NCI-H146 treated with DMSO at 0.1 percent for 48 hours (cell line): Measurements from ENCODE around the gene FMO5.
A peak's percentile ranks its signal among the peaks of the same experiment; 100 is the strongest.
"Not testable (repeated sequence)": the region's sequence is repeated elsewhere in the genome, so short reads cannot be mapped to it uniquely, and the experiment has no call there.

Experiments
- DNase-seq: peaks from one replicate; lab custom pipeline; 2025; ENCODE audit not compliant: unreplicated experiment; lab: John Stamatoyannopoulos, UW

Gene FMO5

DNA sequence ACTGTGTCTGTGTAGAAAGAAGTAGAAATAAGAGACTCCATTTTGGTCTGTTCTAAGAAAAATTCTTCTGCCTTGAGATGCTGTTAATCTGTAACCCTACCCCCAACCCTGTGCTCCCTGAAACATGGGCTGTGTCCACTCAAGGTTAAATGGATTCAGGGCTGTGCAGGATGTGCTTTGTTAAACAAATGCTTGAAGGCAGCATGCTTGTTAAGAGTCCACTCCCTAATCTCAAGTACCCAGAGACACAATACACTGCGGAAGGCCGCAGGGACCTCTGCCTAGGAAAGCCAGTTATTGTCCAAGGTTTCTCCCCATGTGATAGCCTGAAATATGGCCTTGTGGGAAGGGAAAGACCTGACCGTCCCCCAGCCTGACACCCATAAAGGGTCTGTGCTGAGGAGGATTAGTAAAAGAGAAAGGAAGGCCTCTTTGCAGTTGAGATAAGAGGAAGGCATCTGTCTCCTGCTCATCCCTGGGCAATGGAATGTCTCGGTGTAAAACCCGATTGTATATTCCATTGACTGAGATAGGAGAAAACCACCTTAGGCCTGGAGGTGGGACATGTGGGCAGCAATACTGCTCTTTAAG lies 15.1 kb upstream of the FMO5 start:
- DNase-seq = not testable (repeated sequence)

DNA sequence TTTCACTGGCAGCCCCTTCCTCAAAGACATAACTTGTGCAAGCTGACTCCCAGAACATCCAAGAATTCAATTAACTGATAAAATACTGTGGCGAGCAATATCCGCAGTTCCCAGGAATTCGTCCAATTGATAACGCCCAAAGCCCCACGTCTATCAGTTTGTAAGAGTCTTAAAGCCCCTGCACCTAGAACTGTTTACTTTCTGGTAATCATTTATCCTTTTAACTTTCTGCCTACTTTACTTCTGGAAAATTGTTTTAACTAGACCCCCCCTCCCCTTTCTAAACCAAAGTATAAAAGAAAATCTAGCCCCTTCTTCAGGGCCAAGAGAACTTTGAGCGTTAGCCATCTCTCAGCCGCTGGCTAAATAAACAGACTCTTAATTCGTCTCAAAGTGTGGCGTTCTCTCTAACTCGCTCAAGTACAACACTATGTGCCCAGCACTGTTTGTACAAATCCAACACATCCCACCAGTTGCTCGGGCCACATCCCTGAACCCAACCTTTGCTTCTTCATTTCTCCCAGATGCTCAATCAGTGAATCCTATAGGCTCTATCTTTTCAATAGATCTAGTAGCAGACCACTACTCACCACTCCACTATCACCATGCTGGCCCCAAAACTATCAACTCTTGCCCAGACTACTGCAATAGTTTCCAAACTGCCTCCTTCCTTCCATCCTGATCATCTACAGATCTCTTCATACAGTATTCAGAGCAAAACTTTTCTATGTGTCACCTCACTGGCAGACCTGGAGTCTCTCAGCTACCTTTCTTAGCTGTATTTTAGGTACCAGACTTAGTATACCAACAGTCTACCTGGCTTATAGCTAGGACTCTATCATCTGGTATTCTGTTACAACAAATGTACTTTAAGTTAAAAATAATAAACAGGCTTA lies 14.0 kb upstream of the FMO5 start:
- no peak for DNase-seq

DNA sequence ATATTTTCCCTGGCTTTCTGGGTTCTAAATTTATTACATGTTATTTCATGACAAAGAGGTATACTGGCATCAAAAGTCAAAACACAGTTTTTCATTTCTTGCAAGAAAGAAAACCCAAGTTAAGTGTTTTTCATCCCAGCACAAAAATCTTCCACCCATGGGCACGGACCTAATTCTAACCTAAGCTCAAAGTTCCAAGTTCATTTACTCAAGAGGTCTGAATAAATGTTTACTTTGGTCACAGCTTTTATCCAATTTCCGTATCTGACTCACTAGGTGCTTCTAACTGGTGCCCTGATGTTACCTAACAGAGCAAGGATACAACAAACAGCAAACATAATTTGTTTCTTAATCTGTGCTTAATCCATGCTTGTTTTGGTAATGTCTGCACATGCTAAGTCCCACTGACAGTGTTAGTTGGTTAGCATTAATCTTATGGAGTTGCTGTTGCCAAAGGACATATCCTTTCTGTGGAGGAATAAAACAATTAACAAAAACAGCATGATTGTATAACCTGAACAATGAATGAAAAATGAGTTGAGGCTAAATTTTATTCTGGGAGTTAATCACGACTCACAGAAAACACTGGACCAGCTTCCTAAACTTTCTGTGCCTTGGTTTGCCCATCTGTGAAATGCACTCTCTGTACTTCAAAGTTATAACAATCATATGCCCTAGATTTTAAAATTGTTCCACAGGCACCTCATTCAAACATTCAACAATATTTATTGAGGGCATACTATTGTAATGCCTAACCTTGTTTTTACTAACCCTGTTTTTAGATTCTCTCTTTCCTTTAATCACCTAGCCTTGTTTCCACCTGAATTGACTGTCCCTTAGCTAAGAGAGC lies 13.1 kb upstream of the FMO5 start:
- no peak for DNase-seq

DNA sequence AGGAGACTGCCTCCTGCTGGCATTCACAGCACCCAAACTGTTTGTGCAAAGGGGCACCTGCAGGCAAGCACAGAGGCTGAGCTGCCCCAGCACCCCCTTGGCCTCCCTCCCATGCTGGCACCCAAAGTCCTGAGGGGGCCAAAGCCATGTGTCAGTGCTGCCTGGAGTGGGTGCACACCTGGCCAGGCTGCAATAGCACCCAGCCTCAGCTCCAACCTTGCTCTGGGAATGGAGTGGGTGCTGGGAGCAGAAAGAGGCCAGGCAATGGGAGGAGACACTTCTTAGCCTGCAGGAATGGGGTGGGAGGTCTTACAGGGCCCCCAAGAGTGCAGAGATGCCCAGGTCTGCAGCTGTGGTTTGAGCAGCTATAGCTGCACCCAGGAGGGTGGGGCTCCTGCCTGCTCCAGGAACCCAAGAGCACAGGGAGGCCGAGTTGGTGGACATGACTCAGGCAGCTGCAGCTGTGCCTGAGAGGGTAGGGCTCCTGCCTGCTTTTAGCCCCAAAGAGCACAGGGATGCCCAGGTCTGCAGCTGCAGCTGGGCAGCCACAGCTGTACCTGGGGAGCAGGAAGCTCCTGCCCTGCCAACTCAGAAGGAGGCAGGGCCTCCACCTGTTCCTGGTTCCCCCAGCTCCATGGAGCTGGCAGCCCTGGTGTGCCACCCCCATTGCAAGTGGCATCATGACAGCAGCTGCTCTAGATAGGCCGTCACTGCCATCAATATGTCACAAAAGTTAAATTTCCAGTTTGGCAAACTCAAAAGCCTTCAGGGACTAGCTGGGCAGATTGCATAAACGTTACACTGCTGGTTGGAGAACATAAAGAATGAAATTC lies 12.0 kb upstream of the FMO5 start:
- no peak for DNase-seq

DNA sequence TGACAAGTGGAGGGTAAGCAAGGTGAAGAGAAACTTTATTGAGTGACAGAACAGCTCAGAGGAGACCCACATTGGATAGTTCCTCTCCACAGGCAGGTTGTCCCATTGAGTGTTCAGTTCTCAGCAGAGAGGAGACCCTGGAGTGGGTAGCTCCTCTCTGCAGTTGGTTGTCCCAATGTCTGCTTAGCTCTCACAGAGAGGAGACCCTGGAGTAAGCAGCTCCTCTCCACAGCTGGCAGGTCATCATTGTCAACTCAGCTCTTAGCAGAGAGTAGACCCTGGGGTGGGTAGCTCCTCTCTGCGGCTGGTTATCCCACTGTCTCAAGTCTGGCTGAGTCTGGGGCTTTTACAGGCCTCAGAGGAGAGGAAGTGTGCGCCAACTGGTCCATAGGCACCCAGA lies 11.3 kb upstream of the FMO5 start:
- no peak for DNase-seq

DNA sequence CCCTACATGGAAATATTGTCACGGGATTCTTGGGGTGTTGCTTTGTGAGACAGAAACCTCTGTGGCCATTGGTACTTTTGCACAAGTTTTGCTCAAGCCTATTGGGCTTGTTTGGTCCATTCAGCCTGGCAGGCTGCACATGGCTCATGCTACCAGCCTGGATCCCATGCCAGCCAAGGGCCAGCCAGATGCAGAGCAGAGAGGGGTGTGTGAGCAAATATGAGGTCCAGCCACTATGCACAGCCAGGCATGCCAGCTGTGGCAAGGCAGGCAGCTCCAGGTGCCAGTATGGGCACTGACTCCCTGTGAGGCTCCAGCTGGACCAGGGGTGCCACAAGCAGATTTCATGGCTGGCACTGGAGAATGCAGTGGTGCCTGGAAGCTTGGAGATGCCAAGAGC lies 10.7 kb upstream of the FMO5 start:
- no peak for DNase-seq

DNA sequence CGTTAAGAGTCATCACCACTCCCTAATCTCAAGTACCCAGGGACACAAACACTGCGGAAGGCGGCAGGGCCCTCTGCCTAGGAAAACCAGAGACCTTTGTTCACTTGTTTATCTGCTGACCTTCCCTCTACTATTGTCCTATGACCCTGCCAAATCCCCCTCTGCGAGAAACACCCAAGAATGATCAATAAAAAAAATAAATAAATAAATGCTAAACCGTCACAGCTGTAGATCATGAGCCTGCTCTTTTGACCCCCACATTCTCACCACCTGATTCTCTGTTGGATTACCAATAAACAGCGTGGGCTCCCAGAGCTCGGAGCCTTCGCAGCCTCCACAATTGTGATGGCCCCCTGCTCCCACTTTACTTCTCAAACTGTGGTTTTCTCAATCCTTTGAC lies 8.8 kb upstream of the FMO5 start:
- DNase-seq = not testable (repeated sequence)

DNA sequence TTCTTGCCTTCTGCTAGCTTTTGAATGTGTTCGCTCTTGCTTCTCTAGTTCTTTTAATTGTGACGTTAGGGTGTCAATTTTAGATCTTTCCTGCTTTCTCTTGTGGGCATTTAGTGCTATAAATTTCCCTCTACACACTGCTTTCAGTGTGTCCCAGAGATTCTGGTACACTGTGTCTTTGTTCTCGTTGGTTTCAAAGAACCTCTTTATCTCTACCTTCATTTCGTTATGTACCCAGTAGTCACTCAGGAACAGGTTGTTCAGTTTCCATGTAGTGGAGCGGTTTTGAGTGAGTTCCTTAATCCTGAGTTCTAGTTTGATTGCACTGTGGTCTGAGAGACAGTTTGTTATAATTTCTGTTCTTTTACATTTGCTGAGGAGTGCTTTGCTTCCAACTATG lies 5.9 kb upstream of the FMO5 start:
- not testable (repeated sequence) for DNase-seq

DNA sequence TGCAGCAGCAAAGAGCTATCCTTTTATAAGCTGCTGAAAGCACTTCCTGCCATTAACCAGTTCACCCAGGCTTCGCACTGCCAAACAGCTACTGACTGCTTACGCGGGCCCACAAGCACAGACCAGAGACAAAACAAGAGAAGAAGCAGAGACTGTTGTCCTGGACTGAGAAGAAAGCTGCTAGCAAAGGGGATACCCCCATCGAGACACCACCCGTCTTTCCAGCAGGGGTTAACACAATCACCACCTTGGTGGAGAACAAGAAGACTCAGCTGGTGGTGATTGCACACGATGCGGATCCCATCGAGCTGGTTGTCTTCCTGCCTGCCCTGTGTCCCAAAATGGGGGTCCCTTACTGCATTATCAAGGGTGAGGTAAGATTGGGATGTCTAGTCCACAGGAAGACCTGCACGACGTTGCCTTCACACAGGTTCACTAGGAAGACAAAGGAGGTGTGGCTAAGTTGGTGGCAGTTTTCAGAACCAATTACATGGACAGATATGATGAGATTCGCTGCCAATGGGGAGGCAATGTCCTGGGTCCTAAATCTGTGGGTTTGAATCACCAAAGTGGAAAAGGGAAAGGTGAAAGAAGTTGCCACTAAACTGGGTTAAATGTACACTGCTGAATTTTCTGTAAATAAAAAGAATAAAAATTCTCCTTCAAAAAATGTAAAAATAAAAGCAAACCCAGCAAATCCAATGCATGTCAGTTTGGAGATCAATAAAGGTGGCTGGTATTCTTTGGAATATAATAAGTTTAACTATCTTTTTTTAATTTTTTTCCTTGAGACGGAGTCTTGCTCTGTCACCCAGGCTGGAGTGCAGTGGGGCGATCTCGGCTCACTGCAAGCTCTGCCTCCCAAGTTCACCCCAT lies 1.2 kb downstream of the FMO5 start:
- peak; percentile 38 for DNase-seq

DNA sequence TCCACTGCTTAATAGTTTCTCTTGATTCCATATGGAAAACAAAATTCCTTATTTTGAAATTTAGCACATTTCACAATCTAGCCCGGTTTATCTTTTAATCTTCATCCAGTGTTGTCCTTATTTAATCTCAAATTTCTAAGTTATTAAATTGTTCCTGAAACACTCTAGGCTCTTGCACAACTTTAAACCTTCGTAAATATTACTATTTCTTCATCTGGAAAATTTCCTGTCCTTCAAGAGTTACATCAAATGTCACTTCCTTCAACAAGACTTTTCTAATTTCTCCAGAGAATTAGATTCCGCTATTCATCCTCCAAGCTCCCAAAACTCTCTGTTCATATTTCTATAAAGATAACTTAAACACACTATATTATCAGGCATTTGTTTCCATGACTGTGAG lies 6.5 kb downstream of the FMO5 start:
- DNase-seq = no peak

DNA sequence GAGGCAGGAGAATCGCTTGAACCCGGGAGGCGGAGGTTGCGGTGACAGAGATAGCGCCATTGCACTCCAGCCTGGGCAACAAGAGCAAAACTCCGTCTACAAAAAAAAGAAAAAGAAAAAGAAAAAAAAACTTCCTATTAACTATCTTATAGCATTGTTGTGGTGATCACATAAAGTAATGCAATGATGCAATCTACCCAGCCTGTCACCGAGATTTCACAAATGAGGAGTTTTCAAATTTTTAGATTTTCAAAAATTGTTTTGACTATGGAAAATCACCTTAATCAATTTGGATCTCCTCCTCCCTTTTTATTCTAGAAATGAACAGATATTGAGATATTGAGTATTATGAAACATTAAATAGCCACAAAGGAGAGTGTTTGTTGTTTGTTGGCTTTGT lies 8.0 kb downstream of the FMO5 start:
- DNase-seq = no peak

DNA sequence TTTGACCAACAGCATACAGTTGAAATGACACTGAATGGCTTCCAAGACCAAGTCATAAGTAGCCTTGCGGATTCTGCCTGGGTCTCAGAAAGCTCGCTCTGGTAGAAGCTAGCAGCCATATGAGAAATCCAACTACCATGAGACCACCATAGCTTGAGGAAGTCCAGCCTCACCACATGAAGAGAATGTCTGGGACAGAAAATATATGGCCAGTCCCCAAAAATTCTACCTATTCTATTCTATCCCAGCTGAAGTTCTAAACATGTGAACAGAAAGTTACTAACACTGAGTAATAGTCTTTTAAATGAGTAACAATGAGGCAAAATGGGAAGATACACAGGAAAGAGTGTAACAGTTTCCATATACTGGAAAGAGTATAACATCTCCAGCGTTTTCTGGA lies 9.0 kb downstream of the FMO5 start:
- DNase-seq = no peak

DNA sequence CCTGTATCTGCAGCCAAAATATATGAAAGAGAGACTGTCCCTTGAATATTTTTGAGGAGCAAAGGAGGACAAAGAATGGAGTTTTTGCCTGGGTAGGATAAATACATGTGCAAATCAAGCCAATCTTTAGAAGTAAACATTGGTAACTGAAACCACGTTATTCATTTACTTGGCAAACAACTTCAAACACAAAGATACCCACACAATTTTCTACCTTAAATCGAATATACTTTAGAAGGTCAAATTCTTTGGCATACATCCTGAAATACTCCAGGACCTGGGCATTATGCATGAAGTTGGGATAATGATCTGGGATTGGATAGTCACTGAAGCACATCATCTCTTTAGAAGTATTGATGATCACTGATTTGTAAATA lies 9.6 kb downstream of the FMO5 start:
- DNase-seq = no peak

DNA sequence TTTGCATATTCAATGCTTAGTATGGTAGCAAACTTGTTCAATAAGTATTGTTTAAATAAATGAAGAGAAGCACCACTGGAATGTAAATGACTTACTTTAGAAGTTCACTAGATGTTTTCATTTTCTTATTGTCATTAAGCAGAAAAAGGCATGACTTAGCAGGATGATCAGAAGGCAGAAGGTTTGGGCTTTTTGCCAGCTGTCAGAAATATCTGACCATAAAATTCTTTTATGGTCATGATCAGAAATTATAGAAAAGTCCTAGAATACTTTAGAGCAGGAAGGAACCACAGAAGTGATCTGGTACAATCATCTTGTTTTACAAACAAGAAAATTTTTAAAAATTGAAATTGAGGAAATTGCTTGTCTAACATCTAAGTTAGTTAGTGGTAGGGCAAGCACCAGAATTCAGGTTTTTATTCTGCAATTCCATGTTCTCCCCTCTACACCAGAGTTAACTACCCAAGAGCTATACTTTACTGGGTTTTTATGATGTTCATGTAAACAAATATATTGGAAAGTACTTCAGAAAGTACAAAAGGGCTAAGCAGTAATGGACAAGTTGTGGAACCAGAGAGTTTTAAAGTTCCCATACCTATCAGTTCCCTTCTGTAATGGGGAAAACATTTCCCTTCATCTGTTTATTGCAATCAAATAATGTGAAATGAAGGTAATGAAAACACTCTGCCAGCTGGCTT lies 10.1 kb downstream of the FMO5 start:
- no peak for DNase-seq

DNA sequence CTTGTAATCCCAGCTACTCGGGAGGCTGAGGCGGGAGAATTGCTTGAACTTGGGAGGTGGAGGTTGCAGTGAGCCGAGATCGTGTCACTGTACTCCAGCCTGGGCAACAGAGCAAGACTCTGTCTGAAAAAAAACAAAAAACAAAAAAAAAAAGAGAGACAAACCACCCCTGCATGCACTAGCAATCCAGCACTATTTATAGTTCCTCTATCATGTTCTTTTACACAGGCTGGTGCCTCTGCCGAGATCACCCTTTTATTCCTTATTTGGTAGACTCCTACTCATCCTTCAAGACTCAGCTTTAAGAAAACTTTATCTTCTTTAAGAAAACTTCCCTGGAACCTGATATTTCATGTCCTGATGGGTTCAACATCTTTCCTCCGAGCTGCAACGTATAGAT lies 10.8 kb downstream of the FMO5 start:
- DNase-seq = no peak

DNA sequence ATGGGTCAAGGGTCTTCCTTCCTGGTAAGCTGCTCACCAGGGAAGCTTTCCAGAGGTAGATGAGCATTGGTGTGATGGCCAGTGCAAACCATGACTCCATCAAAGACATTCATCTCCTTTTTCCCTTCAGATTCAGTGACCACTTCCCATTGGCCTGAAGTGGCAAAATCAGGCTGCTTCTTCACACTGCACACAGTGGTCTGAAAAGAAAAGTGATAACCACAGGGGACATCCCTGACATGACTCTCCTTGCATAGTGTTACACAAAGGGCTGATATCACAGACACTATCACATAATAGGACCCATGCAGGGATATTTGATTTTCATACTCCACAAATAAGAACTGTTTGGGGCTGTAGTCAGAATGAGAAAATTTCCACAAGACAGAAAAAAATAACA lies 11.9 kb downstream of the FMO5 start:
- DNase-seq = no peak

DNA sequence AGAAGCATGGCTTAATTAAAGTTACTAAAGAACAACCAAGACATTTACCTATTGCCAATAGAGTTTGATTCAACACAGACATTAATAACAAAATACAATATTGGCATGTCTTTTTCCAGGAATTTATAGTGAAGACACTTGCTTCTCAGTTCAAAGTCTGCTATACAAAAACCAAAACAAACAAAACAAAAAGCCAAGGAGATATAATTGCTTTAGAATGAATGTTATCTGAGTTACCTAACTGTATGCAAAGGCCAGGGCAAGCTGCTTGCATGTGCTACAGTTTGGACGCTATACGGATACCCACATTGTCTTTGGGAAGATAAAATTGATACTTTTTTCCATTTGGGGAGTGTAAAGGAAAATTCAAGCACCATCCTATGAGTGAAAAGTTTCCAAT lies 13.6 kb downstream of the FMO5 start:
- DNase-seq = no peak

DNA sequence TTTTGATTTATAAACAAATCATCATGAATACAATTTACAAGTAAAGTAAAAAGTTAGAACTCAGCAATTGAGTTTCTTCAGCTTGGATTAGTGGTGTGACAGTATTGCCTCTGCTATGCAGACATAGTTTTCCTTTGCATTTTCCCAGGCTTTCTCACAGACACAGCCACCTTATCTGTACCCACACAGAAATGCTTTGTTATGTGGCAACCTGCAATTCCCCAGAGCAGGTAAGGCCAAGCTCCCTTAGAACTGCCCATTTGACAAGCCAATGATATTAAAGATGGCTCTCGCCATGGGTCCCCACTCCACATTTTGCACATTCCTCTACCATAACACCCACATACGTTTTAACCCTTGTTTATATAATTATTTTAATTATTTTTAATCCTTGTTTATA lies 14.2 kb downstream of the FMO5 start:
- DNase-seq = no peak
